Sigmoid colon (tissue), 4 donors: ENCODE data around the gene TRIM59.

Source experiments
- EP300 ChIP-seq, 4 donors: sonication (generic); formaldehyde crosslinking; IDR thresholded peaks; one replicate each; pipeline ENCODE4 v1.6.1; 2017; ENCODE audit warnings: antibody characterized with exemption in 4 of 4
- POLR2AphosphoS5 ChIP-seq, 4 donors: sonication (generic); formaldehyde crosslinking; IDR thresholded peaks; one replicate each; pipeline ENCODE4 v1.6.1; 2017; ENCODE audit warnings: antibody characterized with exemption in 4 of 4
- TF ChIP-seq, protein P1 (sequence below), 4 experiments: fragments of 450-650 bp in 3 of 4; fragments of 200-600 bp in 1 of 4; IDR thresholded peaks; one replicate each; pipeline ENCODE4 v1.5.1; 2016 to 2019; ENCODE audit warnings: antibody characterized with exemption in 4 of 4, mild to moderate bottlenecking in 3 of 4, moderate library complexity in 2 of 4

- TF ChIP-seq, protein P1, sequence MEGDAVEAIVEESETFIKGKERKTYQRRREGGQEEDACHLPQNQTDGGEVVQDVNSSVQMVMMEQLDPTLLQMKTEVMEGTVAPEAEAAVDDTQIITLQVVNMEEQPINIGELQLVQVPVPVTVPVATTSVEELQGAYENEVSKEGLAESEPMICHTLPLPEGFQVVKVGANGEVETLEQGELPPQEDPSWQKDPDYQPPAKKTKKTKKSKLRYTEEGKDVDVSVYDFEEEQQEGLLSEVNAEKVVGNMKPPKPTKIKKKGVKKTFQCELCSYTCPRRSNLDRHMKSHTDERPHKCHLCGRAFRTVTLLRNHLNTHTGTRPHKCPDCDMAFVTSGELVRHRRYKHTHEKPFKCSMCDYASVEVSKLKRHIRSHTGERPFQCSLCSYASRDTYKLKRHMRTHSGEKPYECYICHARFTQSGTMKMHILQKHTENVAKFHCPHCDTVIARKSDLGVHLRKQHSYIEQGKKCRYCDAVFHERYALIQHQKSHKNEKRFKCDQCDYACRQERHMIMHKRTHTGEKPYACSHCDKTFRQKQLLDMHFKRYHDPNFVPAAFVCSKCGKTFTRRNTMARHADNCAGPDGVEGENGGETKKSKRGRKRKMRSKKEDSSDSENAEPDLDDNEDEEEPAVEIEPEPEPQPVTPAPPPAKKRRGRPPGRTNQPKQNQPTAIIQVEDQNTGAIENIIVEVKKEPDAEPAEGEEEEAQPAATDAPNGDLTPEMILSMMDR (IDR thresholded peaks at IDR 0.05): no peak
- no peak for TF ChIP-seq POLR2AphosphoS5 (IDR thresholded peaks at IDR 0.05)
- no peak for TF ChIP-seq EP300 (IDR thresholded peaks at IDR 0.05)
Observed at GRCh38 chr3:160393346-160394008, 56.1 kb downstream of the TRIM59 start.
